ENCODE data around the gene RAB30. TPM values are rescaled to one million over a fixed set of nuclear protein-coding genes. Genes with fewer than 3 reads are reported as not detected.

The RAB30 gene
- total and polyA plus RNA-seq, 2 donors: 12.0 to 34.2 TPM

DNA sequence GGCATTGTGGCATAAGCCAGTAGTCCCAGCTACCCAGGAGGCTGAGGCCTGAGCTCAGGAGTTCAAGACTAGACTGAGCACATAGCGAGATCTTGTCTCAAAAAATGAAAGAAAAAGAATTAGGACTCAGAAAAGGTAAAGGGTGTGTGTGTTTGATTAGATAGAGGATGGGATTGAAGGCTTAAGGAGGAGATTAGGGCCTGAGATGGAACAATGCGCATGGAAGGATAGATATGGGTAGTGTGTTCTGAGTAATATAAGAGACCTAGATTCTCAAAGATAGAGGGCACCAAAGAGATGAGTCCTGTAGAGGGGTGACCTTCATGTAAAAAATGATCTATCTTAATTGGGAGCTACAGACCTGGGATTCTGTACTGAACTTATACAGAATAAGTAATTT lies 17.3 kb upstream of the RAB30 start:
- DNase-seq (ENCODE audit: extremely low spot score): no peak
- H3K4me3 ChIP-seq (ENCODE audit: low read depth, low read length): no peak overlapping the region
- H3K36me3 ChIP-seq (ENCODE audit: insufficient read depth): no peaks in the 10 kb centered on the region
- 91% methylated on average over 2 of the region's 2 CpGs for WGBS
- no peaks in the 10 kb centered on the region for H3K4me1 ChIP-seq (ENCODE audit: insufficient read depth)
- H3K27ac ChIP-seq (ENCODE audit: low read depth): no peak overlapping the region

DNA sequence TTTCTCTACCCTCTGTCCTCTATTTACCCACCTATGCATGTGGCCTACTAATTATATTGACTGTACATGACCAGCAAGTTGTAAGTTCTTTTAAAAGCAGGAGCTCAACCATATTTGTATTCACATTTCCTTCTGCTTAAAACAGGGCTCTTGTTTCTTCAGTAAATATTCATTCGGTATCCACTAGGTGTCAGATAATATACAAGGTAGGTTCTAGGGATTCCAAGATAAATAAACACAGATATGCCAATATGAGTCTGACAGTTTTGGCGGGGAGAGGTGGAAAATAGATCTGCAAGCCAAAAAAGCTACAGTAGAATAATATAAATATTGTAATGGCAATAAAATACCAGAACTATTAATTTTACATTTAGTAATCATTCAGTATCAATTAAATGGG lies 15.3 kb upstream of the RAB30 start:
- DNase-seq (ENCODE audit: extremely low spot score): no peak
- 19% methylated on average over 2 of the region's 2 CpGs for WGBS
- Histone ChIP-seq H3K36me3 (ENCODE audit: insufficient read depth) (no peaks in the 10 kb centered on the region), H3K27ac (ENCODE audit: low read depth) (no peak overlapping the region), H3K4me1 (ENCODE audit: insufficient read depth) (no peaks in the 10 kb centered on the region), H3K4me3 (ENCODE audit: low read depth, low read length) (no peak overlapping the region)

DNA sequence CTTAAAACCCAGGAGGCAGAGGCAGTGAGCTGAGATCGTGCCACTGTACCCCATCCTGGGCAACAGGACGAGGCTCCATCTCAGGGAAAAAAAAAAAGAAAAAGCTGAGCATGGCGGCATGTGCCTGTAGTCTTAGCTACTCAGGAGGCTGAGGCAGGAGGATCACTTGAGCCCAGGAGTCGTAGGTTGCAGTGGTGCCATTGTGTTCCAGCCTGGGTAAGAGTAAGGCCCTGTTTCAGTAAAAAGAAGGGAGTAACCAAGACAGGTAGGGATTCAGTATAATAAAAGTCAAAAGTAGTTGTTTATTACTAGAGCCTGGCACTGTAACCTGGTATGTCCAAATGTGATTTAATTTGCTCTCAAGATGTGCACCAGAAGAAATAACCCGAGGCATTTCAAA lies 8.1 kb upstream of the RAB30 start:
- DNase-seq (ENCODE audit: extremely low spot score): no peak
- 86% methylated on average over 5 of the region's 5 CpGs for WGBS
- H3K27ac ChIP-seq (ENCODE audit: low read depth): no peak overlapping the region

DNA sequence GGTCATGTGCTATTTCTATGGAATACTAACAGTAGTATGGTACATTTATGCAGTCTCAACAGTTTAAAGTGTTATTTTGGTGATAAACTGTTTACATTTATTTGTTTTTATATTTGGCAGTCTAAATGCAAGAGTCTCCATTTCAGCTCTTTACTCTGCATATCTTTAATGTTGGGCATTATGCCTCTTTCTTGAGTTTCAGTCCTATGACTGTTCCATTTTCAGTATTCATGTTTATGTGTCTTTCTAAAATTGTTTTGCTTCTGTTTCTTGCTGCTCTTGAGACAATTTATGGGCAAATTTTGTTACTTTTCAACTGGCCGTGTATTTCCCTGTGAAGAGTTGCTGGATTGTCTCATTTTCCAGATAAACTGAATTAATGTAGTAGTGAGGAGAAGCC lies 6.6 kb upstream of the RAB30 start:
- Histone ChIP-seq H3K27ac (ENCODE audit: low read depth) (no peak overlapping the region), H3K4me3 (ENCODE audit: low read depth, low read length) (no peak overlapping the region), H3K36me3 (ENCODE audit: insufficient read depth) (no peaks in the 10 kb centered on the region), H3K4me1 (ENCODE audit: insufficient read depth) (no peaks in the 10 kb centered on the region)
- no peak for DNase-seq (ENCODE audit: extremely low spot score)
- 69% methylated on average over 1 of the region's 1 CpG for WGBS

More for the DNA sequence above, 8.1 kb upstream of the RAB30 start:
- H3K4me3 ChIP-seq (ENCODE audit: low read depth, low read length): no peak overlapping the region
- no peaks in the 10 kb centered on the region for H3K36me3 ChIP-seq (ENCODE audit: insufficient read depth)
- H3K4me1 ChIP-seq (ENCODE audit: insufficient read depth): no peaks in the 10 kb centered on the region

DNA sequence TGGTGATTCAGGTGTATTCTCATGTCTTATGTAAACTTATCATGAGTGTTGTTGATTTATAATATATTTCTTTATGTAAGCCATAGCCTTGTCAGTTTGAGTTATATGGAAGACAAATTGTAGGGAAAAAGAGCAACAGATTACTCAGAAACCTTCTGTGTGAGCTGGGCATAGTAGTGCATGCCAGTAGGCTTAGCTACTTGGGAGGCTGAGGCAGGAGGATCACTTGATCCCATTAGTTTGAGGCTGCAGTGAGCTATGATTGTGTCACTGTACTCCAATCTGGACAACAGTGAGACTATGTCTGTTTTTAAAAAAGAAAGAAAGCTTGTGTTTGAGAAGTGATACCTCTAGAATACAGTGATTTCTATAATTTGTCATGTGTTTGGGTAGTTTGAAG lies 2.2 kb upstream of the RAB30 start:
- Histone ChIP-seq H3K4me1 (ENCODE audit: insufficient read depth) (no peaks in the 10 kb centered on the region), H3K27ac (ENCODE audit: low read depth) (no peak overlapping the region), H3K4me3 (ENCODE audit: low read depth, low read length) (no peak overlapping the region), H3K36me3 (ENCODE audit: insufficient read depth) (no peaks in the 10 kb centered on the region)
- DNase-seq (ENCODE audit: extremely low spot score): no peak

DNA sequence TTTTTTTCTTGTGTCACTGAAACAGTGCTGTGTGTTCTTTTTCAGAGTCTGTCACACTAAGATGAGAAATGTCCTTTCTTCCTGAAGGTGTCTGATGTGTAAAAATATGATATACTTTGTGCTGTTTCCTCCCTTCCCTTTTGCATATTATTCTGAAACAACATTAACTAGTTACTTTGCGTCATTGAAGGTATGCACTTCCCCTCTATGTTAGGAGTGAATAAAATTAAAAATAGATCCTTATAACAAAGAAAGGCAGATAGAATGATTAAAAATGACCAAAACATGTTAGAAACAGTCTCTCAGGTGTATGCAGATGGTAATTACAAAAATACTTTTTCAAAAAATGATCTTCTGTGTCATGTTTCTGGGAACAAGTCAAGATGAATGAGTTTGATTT lies 1.6 kb upstream of the RAB30 start:
- no peak for DNase-seq (ENCODE audit: extremely low spot score)
- H3K4me3 ChIP-seq (ENCODE audit: low read depth, low read length): no peak overlapping the region
- H3K27ac ChIP-seq (ENCODE audit: low read depth): no peak overlapping the region
- H3K4me1 ChIP-seq (ENCODE audit: insufficient read depth): no peaks in the 10 kb centered on the region
- 76% methylated on average over 1 of the region's 1 CpG for WGBS
- H3K36me3 ChIP-seq (ENCODE audit: insufficient read depth): no peaks in the 10 kb centered on the region

DNA sequence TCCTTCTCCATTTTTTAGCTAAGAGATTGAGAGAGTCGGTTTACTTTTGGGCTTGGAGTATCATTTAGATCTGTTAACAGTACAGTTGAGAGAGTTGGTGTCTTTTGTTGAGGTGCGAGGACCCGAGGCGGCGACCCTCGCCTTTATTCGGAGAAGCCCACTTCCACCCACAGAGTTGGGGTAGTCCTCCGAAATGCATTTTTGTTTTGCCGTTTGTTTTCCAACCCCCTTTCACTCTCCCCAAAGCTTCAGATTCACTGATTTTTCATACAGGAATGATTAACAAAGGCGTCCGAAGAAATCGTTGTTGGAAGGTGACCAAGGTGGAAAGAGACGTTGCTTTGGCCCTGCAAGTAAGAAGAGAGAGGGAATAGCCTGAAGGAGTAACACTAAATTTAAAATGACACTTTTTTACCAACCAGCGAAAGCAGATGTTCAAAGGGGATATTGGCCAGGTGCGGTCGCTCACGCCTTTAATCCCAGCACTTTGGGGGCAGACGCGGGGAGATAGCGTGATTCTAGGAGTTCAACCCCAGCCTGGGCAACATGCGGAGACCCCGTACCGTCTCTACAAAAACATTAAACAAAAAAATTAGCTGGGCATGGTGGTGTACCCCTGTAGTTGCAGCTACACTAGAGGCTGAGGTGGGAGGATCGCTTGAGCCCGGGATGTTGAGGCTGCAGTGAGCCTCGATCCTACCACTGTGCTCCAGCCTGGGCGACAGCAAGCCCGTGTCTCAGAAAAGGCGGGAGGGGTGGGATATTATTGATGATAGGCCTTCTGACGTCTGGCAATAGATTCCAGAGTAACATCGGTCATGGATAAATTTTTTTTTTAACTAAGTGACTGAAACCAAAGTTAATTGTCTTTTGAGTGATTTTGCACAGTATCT lies 899 bp upstream of the RAB30 start:
- Histone ChIP-seq H3K27ac (ENCODE audit: low read depth) (peak overlapping the region; percentile 96), H3K4me1 (ENCODE audit: insufficient read depth) (no peaks in the 10 kb centered on the region), H3K4me3 (ENCODE audit: low read depth, low read length) (peak overlapping the region; percentile 75), H3K36me3 (ENCODE audit: insufficient read depth) (no peaks in the 10 kb centered on the region)
- no peak for DNase-seq (ENCODE audit: extremely low spot score)
- WGBS: 11% methylated on average over 31 of the region's 31 CpGs

DNA sequence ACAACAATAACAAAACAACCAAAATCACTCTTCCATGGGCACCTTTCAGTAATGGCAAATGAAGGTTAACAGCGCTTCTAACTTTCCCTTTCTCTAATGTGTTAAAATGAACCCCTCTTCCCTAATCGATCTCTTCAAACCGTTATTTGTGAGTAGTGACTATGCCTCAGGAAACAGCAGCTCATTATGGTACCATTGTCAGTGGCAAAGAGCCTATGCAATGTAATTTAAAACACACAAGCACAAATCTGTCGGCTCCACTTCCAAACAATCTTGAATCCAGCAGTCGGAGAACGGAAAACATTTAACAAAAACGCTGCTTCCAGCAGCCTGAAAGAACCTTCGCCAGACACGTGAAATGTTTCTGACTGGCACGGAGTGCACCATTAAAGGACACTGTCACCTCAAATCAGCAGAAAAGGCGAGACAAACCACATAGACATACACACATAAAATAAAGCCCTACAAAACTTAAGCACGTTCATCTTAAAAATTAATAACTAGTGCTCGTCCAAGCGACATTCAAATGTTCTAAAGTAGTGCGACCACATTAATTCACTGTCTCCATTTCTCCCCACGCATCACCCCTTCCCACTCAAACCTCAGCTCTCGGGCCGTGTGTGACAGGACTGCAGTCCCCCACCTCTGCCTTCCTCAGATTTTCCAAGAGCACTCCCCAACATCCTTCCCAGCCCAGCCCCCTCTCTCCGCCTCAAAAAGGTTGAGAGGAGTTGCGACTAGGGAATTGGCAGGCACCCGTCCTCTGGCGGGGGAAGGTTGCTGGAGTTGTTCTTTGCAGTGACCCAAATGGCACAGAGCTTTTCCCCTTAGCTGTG lies 748 bp downstream of the RAB30 start:
- H3K4me1 ChIP-seq (ENCODE audit: insufficient read depth): no peaks in the 10 kb centered on the region
- H3K36me3 ChIP-seq (ENCODE audit: insufficient read depth): no peaks in the 10 kb centered on the region
- under 1% methylated on average over 22 of the region's 22 CpGs for WGBS
- H3K27ac ChIP-seq (ENCODE audit: low read depth): peak overlapping the region; percentile 52
- H3K4me3 ChIP-seq (ENCODE audit: low read depth, low read length): peak overlapping the region; percentile 49
- DNase-seq (ENCODE audit: extremely low spot score): peak; percentile 40

DNA sequence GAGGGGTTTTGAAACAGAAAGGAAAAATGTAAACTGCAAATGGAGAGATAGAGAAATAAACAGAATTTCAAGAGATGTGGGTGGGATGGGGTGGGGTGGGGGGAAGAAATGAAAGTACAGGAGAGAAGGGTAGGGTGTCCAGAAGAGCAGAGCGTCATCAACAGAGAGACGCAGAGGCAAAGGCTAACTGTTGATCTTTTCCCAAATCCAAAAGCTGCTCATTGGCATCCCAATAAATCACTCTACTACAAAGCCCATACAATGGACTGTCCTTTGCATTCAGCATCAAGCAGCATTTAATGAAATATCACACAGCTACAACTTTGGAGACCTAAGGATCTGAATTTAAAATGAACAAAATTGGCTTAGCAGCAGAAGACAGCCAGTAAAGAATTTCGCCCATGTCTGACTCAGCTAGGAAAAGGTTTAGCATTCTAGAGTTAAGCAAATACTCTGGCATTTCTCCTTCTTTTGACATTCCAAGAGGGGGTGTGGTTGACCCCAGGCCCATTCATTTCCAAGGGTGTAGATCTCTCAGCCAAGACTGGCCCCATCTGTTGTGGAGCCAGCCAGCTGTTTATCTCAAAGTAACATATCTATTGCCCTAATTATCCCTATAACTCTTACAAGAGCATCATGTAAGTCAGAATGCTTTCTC lies 1.5 kb downstream of the RAB30 start:
- Histone ChIP-seq H3K36me3 (ENCODE audit: insufficient read depth) (no peaks in the 10 kb centered on the region), H3K4me3 (ENCODE audit: low read depth, low read length) (peak overlapping the region; percentile 49), H3K4me1 (ENCODE audit: insufficient read depth) (no peaks in the 10 kb centered on the region), H3K27ac (ENCODE audit: low read depth) (peak overlapping the region; percentile 52)
- WGBS: 35% methylated on average over 3 of the region's 3 CpGs
- DNase-seq (ENCODE audit: extremely low spot score): no peak

DNA sequence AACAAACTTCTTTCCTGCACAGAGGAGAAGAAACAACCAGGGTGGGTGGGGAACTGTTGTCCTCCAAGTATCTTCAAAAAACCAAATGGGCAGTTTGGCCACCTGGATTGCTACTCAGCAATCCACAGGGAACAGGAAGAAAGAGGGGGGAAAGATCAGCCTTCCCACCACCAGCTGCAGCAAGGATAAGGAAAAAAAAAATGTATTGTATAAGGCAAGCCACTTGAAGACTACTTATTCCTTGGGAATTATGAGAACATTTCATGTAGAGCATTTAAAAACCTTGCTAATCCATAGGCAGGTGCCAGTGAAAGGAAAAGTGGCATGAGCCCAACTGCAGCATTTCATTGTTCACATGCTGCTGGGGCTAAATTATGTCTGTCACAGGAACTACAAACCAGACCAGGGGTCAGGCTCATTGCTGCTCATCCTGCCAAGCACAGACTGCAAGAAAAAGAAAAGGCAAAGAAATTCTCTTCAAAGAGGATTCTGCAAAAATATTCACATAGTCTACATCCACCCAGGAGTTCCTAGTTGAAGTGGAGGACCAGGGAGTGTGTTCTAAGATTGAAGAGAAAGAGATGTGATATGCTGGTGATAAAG lies 2.2 kb downstream of the RAB30 start:
- DNase-seq (ENCODE audit: extremely low spot score): no peak
- Histone ChIP-seq H3K4me1 (ENCODE audit: insufficient read depth) (no peaks in the 10 kb centered on the region), H3K4me3 (ENCODE audit: low read depth, low read length) (no peak overlapping the region), H3K36me3 (ENCODE audit: insufficient read depth) (no peaks in the 10 kb centered on the region), H3K27ac (ENCODE audit: low read depth) (no peak overlapping the region)

DNA sequence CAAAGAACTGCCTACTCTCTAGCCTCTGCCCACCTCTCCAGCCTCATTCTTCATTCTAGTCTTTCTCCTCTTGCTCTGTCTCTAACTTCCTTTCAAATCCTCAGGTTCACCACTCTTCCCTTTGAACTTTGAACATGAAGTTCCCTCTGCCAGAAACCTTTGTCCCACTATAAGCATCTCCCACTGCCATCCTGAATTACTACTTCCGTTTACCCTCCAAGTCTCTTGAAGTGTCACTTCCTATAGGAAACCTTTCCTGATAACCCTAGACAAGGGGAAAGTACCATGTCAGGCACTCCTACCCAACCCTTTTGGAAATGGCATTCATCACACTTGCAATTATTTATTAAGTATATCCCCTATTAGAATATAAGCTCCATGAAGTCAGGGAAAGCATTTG lies 3.1 kb downstream of the RAB30 start:
- no peak overlapping the region for H3K4me3 ChIP-seq (ENCODE audit: low read depth, low read length)
- WGBS: 81% methylated on average over 1 of the region's 1 CpG
- no peak for DNase-seq (ENCODE audit: extremely low spot score)
- no peaks in the 10 kb centered on the region for H3K4me1 ChIP-seq (ENCODE audit: insufficient read depth)
- no peaks in the 10 kb centered on the region for H3K36me3 ChIP-seq (ENCODE audit: insufficient read depth)
- no peak overlapping the region for H3K27ac ChIP-seq (ENCODE audit: low read depth)

DNA sequence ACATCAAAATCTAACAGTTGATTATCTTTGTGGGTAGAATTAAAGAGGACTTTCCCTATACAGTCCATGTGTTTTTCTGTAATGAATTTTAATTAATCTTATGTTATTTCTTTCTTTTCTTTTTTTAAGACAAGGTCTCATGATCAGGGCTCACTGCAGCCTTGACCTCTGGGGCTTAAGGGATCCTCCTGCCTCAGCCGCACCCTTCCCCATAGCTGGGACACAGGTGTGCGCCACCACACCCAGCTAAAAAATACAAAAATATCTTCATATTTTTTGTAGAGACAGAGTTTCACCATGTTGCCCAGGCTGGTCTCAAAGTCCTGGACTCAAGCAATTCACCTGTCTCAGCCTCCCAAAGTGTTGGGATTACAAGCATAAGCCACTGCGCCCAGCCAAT lies 7.7 kb downstream of the RAB30 start:
- WGBS: 97% methylated on average over 3 of the region's 3 CpGs
- H3K36me3 ChIP-seq (ENCODE audit: insufficient read depth): no peaks in the 10 kb centered on the region
- H3K4me3 ChIP-seq (ENCODE audit: low read depth, low read length): no peak overlapping the region
- no peak overlapping the region for H3K27ac ChIP-seq (ENCODE audit: low read depth)
- DNase-seq (ENCODE audit: extremely low spot score): no peak
- H3K4me1 ChIP-seq (ENCODE audit: insufficient read depth): no peaks in the 10 kb centered on the region

DNA sequence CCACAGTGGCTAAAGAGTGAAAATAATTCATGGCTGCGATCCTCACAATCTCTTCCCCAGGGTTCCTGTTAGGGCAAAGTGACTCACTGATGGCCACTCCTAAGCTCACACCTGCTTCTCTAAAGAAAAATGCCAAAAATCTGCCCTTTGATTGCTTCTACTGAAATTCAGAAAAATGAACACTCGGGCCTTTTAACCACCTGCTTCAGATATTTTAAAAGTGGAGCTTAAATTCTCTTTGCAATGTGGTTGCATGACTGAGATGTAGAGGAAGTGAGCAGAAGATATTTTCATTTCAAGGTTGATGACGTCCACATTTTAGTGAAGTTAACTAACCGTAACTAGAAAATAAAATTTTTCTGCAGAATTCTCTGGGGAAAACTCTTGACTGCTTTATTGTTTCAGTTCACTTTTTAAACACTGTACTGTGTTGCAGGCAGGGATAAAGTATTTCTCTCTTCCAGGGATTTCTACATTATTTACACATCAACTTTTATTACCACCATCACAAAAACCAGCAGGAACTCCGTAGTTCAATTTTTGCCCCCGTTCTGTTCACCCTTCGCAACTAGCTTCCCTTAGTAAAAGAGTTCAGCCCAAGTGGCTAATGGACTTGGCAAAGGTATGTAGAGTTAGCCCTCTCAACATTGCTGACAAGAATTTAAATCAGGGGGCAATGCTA lies 8.5 kb downstream of the RAB30 start:
- Histone ChIP-seq H3K4me1 (ENCODE audit: insufficient read depth) (no peaks in the 10 kb centered on the region), H3K27ac (ENCODE audit: low read depth) (no peak overlapping the region), H3K36me3 (ENCODE audit: insufficient read depth) (no peaks in the 10 kb centered on the region), H3K4me3 (ENCODE audit: low read depth, low read length) (no peak overlapping the region)
- 44% methylated on average over 7 of the region's 7 CpGs for WGBS
- no peak for DNase-seq (ENCODE audit: extremely low spot score)

All from urinary bladder (tissue), 4 donors.